MCF 10A (cell line): Measurements from ENCODE around the gene EFNA2. TPM values are rescaled to one million over a fixed set of nuclear protein-coding genes. Genes with fewer than 3 reads are reported as not detected.

Source experiments
- BruUV-seq: library from RNA; stranded (reverse); fragments of 400-500 nt; replicated peaks from 2 replicates; lab custom pipeline; 2021; lab: Mats Ljungman, UMichigan
- CTCF ChIA-PET: fragments of 300-600 bp; sonication (Branson Sonifier 250); formaldehyde crosslinking; extraction: SDS; loops from one replicate; lab custom pipeline; 2021; ENCODE audit warnings: antibody characterized with exemption, inconsistent platforms; lab: Yijun Ruan, JAX
- POLR2A ChIA-PET: fragments of 300-600, 350-650 bp; sonication (Branson Sonifier 250); formaldehyde crosslinking; extraction: SDS; loops from one replicate; lab custom pipeline; 2020; ENCODE audit warnings: antibody characterized with exemption, inconsistent platforms; lab: Yijun Ruan, JAX
- DNase-seq: peaks from one replicate; pipeline ENCODE4 v3.0.0-alpha.2; 2018; ENCODE audit not compliant: unreplicated experiment
- H3K27ac Mint-ChIP-seq: one replicate; pipeline ENCODE4 v1.8.0; 2022; ENCODE audit warnings: mild to moderate bottlenecking, low read depth, mixed read lengths; ENCODE audit not compliant: unreplicated experiment
- H3K27me3 Mint-ChIP-seq: one replicate; pipeline ENCODE4 v1.8.0; 2022; ENCODE audit warnings: mixed read lengths; ENCODE audit not compliant: insufficient read depth, unreplicated experiment
- H3K36me3 Mint-ChIP-seq: one replicate; pipeline ENCODE4 v1.8.0; 2022; ENCODE audit warnings: mild to moderate bottlenecking, moderate library complexity, mixed read lengths; ENCODE audit not compliant: insufficient read depth, unreplicated experiment
- H3K4me1 Mint-ChIP-seq: one replicate; pipeline ENCODE4 v1.8.0; 2022; ENCODE audit warnings: mixed read lengths; ENCODE audit not compliant: insufficient read depth, unreplicated experiment
- H3K4me3 Mint-ChIP-seq: one replicate; pipeline ENCODE4 v1.8.0; 2022; ENCODE audit warnings: mild to moderate bottlenecking, moderate library complexity, mixed read lengths; ENCODE audit not compliant: unreplicated experiment
- H3K9me3 Mint-ChIP-seq: one replicate; pipeline ENCODE4 v1.8.0; 2022; ENCODE audit warnings: mixed read lengths; ENCODE audit not compliant: unreplicated experiment
- intact Hi-C: fragments of 100-400 bp; cut with micrococcal nuclease; formaldehyde crosslinking; loops from 2 replicates; pipeline ENCODE4 v1.14.1; 2022
- total RNA-seq: library from RNA; stranded (reverse); gene quantifications from 2 replicates; pipeline ENCODE4 v1.2.3, GENCODE V29; 2022
- TF ChIP-seq, protein P1 (sequence below): fragments of 200-600 bp; IDR thresholded peaks from one replicate; pipeline ENCODE4 v1.8.0; 2022; ENCODE audit warnings: antibody characterized with exemption, mild to moderate bottlenecking; ENCODE audit not compliant: unreplicated experiment

Gene EFNA2
- total RNA-seq, 1 experiment from 2014 or later, result not detected

DNA sequence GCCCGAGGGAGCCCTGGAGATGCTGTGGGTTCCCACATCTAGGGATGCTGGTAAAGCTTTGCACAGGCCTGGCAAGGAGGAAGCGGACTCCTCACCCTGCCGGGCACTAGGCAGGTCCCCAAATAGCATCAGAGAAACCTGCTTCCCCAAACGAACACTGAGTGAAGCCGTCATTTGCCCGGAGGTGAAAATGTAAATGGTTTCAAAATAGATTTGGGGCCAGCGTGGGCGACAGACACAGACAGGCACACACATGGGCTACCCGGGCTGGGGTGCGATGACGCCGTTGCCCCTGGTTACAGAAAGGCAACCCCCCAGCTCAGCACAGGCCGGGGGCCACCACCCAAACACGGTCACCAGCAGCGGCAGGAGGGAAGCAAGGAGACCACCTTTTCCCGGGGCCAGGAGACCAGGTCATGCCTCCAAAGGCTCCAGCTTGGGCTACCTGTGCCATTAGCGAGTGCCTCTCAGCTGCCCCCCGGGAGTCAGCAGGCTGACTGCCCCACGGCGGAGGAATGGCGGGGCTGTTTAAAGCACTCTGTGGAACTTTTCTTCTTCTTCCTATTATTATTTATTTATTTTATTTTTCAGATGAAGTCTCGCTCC is 50.5 kb downstream of the EFNA2 start:
- no peaks in the 10 kb centered on the region for H3K27me3 Mint-ChIP-seq
- no peaks in the 10 kb centered on the region for H3K36me3 Mint-ChIP-seq
- H3K27ac Mint-ChIP-seq, result no peak overlapping the region
- BruUV-seq, result no TSS peak
- intact Hi-C loops, result no loop called here
- no peak overlapping the region for H3K4me3 Mint-ChIP-seq
- DNase-seq, result no peak
- TF ChIP-seq, protein P1, sequence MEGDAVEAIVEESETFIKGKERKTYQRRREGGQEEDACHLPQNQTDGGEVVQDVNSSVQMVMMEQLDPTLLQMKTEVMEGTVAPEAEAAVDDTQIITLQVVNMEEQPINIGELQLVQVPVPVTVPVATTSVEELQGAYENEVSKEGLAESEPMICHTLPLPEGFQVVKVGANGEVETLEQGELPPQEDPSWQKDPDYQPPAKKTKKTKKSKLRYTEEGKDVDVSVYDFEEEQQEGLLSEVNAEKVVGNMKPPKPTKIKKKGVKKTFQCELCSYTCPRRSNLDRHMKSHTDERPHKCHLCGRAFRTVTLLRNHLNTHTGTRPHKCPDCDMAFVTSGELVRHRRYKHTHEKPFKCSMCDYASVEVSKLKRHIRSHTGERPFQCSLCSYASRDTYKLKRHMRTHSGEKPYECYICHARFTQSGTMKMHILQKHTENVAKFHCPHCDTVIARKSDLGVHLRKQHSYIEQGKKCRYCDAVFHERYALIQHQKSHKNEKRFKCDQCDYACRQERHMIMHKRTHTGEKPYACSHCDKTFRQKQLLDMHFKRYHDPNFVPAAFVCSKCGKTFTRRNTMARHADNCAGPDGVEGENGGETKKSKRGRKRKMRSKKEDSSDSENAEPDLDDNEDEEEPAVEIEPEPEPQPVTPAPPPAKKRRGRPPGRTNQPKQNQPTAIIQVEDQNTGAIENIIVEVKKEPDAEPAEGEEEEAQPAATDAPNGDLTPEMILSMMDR, result no peak
- POLR2A ChIA-PET, result interaction anchor here (0.5 kb wide), 1 partner anchor 11 kb away, joined by 3 read pairs; no protein-coding TSS in a partner anchor
- no peaks in the 10 kb centered on the region for H3K9me3 Mint-ChIP-seq
- H3K4me1 Mint-ChIP-seq, result no peaks in the 10 kb centered on the region
- CTCF ChIA-PET, result no interaction called here

- no peak overlapping the region for H3K4me3 Mint-ChIP-seq
- BruUV-seq, result no TSS peak
- TF ChIP-seq, protein P1, result no peak
- peaks cover 9% of the 10 kb centered on the region for H3K27me3 Mint-ChIP-seq
- CTCF ChIA-PET, result interaction anchor here (0.7 to 1.3 kb wide), 2 partner anchors 24 to 61 kb away, joined by 3 to 5 read pairs; no protein-coding TSS in a partner anchor
- intact Hi-C loops, result no loop called here
- no peak overlapping the region for H3K27ac Mint-ChIP-seq
- H3K36me3 Mint-ChIP-seq, result no peaks in the 10 kb centered on the region
- no peaks in the 10 kb centered on the region for H3K9me3 Mint-ChIP-seq
- H3K4me1 Mint-ChIP-seq, result no peaks in the 10 kb centered on the region
- no peak for DNase-seq
- POLR2A ChIA-PET, result no interaction called here
Observed at GRCh38 chr19:1340681-1341469, 55.2 kb downstream of the EFNA2 start.

- POLR2A ChIA-PET, result interaction anchor here (1.6 kb wide), 1 partner anchor 11 kb away, joined by 6 read pairs; a partner anchor contains a TSS
Observed at GRCh38 chr19:1343041-1343440, 57.4 kb downstream of the EFNA2 start.

More at GRCh38 chr19:1343041-1343440, 57.4 kb downstream of the EFNA2 start:
- CTCF ChIA-PET, result interaction anchor here (0.6 to 0.8 kb wide), 2 partner anchors 27 to 369 kb away, joined by 3 to 4 read pairs; no protein-coding TSS in a partner anchor
- Mint-ChIP-seq H3K36me3 (no peaks in the 10 kb centered on the region), H3K4me3 (no peak overlapping the region), H3K9me3 (no peaks in the 10 kb centered on the region), H3K27ac (no peak overlapping the region), H3K27me3 (peaks cover 9% of the 10 kb centered on the region), H3K4me1 (no peaks in the 10 kb centered on the region)
- TF ChIP-seq, protein P1, result no peak
- BruUV-seq, result no TSS peak
- intact Hi-C loops, result no loop called here
- DNase-seq, result no peak
